HepG2 (cell line): Measurements from ENCODE around the gene TGFBI. TPM values are rescaled to one million over a fixed set of nuclear protein-coding genes. Genes with fewer than 3 reads are reported as not detected.

Source experiments
- ATAC-seq: fragments of 200-7000 bp; cut with Tn5 transposase; 3 replicates; pipeline ENCODE4 v1.9.1; 2020; ENCODE audit warnings: mild to moderate bottlenecking, moderate library complexity
- BruUV-seq: library from RNA; stranded (reverse); fragments of 400-500 nt; replicated peaks from 2 replicates; lab custom pipeline; 2021; lab: Mats Ljungman, UMichigan
- CTCF ChIA-PET: fragments of 300-600 bp; formaldehyde crosslinking; extraction: SDS; loops from one replicate; lab custom pipeline; 2021; ENCODE audit warnings: low total read pairs, inconsistent platforms, low intra/inter-chr PET ratio; lab: Yijun Ruan, JAX
- POLR2A ChIA-PET: fragments of 350-600 bp; sonication (Branson Sonifier 250); formaldehyde crosslinking; loops from one replicate; lab custom pipeline; 2020; ENCODE audit warnings: antibody characterized with exemption, inconsistent platforms; lab: Yijun Ruan, JAX
- DNase-seq: peaks from one replicate; pipeline ENCODE4 v3.0.0-alpha.2; 2015; ENCODE audit warnings: low spot score
- FAIRE-seq: peaks from 3 replicates; lab custom pipeline; 2011; peaks lifted over from hg19 to GRCh38; lab: Jason Lieb, UNC
- H2AFZ ChIP-seq: one replicate; pipeline ENCODE4 v1.6.1; 2011; ENCODE audit warnings: low read length, inconsistent platforms
- H3K27ac ChIP-seq: fragments of 300-600 bp; 3 replicates; pipeline ENCODE4 v1.8.0; 2011; ENCODE audit warnings: mixed run types, mild to moderate bottlenecking, mixed read lengths, low read length, inconsistent platforms; ENCODE audit not compliant: insufficient read depth; ENCODE audit errors: extremely low read length
- H3K27me3 ChIP-seq, 2 experiments: fragments of 200-600 bp in 1 of 2; 2 replicates in 1 of 2; 3 replicates in 1 of 2; pipeline versions ENCODE4 v1.6.0 to v1.8.0; 2011; ENCODE audit warnings: low read length in 2 of 2, mild to moderate bottlenecking in 2 of 2, moderate library complexity in 2 of 2, inconsistent platforms in 1 of 2; ENCODE audit not compliant: insufficient read depth in 2 of 2, control insufficient read depth in 1 of 2
- H3K36me3 ChIP-seq, 2 experiments: fragments of 200-600 bp in 1 of 2; replicated peaks in 1 of 2; 2 replicates in 1 of 2; 3 replicates in 1 of 2; pipeline versions ENCODE4 v1.5.1 to v1.8.0; 2011; ENCODE audit warnings: low read length in 2 of 2, inconsistent platforms in 1 of 2; ENCODE audit not compliant: insufficient read depth in 2 of 2, control insufficient read depth in 1 of 2
- H3K4me1 ChIP-seq: 2 replicates; pipeline ENCODE4 v1.5.1; 2012; ENCODE audit warnings: low read length, inconsistent platforms; ENCODE audit not compliant: insufficient read depth
- H3K4me2 ChIP-seq: 2 replicates; pipeline ENCODE4 v1.6.0; 2011; ENCODE audit warnings: low read depth, low read length, inconsistent platforms
- H3K4me3 ChIP-seq, 3 experiments: fragments of 200-600 bp in 1 of 3; sonication (generic), shearing (Covaris generic) in 1 of 3; replicated peaks in 1 of 3; 2 replicates each; pipeline ENCODE4 v1.5.1; 2011 to 2016; ENCODE audit warnings: low read length in 3 of 3, inconsistent platforms in 2 of 3, low read depth in 2 of 3, mild to moderate bottlenecking in 2 of 3, control low read depth in 1 of 3, mixed read lengths in 1 of 3; ENCODE audit not compliant: insufficient read depth in 1 of 3
- H3K79me2 ChIP-seq: one replicate; pipeline ENCODE4 v1.6.1; 2011; ENCODE audit warnings: low read length, inconsistent platforms; ENCODE audit not compliant: insufficient read depth
- H3K9ac ChIP-seq: 2 replicates; pipeline ENCODE4 v1.6.0; 2011; ENCODE audit warnings: mild to moderate bottlenecking, low read depth, low read length, inconsistent platforms; ENCODE audit not compliant: insufficient read depth
- H3K9me3 ChIP-seq: 2 replicates; pipeline ENCODE4 v1.5.1; 2012; ENCODE audit warnings: mild to moderate bottlenecking, low read length
- H4K20me1 ChIP-seq: 2 replicates; pipeline ENCODE4 v1.6.0; 2011; ENCODE audit warnings: inconsistent platforms, mild to moderate bottlenecking, low read length, moderate library complexity; ENCODE audit not compliant: insufficient read depth
- ATRX ChIP-seq: sonication (generic); formaldehyde crosslinking; IDR thresholded peaks from 2 replicates; pipeline ENCODE4 v1.4.0; 2020; ENCODE audit warnings: missing genetic modification reagents, borderline replicate concordance
- GATAD2A ChIP-seq: IDR thresholded peaks from 2 replicates; pipeline ENCODE4 v1.6.1; 2016
- KDM3A ChIP-seq: IDR thresholded peaks from 2 replicates; pipeline ENCODE4 v1.6.1; 2018; ENCODE audit warnings: low read depth, missing compliant biosample characterization
- KLF13 ChIP-seq: sonication (generic); formaldehyde crosslinking; IDR thresholded peaks from 2 replicates; pipeline ENCODE4 v1.4.0; 2020; ENCODE audit warnings: mild to moderate bottlenecking, missing genetic modification reagents
- MIER3 ChIP-seq: IDR thresholded peaks from 2 replicates; pipeline ENCODE4 v1.6.1; 2016; ENCODE audit warnings: missing compliant biosample characterization, borderline replicate concordance
- PHF5A ChIP-seq: IDR thresholded peaks from one replicate; pipeline ENCODE4 v1.6.1; 2018; ENCODE audit warnings: low read depth, missing genetic modification reagents; ENCODE audit not compliant: unreplicated experiment
- PRPF4 ChIP-seq: fragments of 200-400 bp; formaldehyde crosslinking; IDR thresholded peaks from 2 replicates; pipeline ENCODE4 v1.6.1; 2016; ENCODE audit warnings: low read length, low read depth; ENCODE audit not compliant: poor library complexity, severe bottlenecking
- SAP130 ChIP-seq: IDR thresholded peaks from 2 replicates; pipeline ENCODE4 v1.6.1; 2016; ENCODE audit warnings: low read depth
- ZNF33A ChIP-seq: sonication (generic); formaldehyde crosslinking; IDR thresholded peaks from 2 replicates; pipeline ENCODE4 v1.5.1; 2020; ENCODE audit warnings: missing genetic modification reagents, mild to moderate bottlenecking, moderate library complexity, borderline replicate concordance
- ZNF530 ChIP-seq: sonication (generic); formaldehyde crosslinking; IDR thresholded peaks from 2 replicates; pipeline ENCODE4 v1.5.0; 2020; ENCODE audit warnings: low read depth, mild to moderate bottlenecking, missing genetic modification reagents
- ZNF550 ChIP-seq: sonication (generic); formaldehyde crosslinking; IDR thresholded peaks from 2 replicates; pipeline ENCODE4 v1.4.0; 2020; ENCODE audit warnings: mild to moderate bottlenecking, missing genetic modification reagents, borderline replicate concordance
- WGBS: methylation state at CpG from one replicate; pipeline ENCODE4 v1.1.6; 2017; ENCODE audit warnings: low lambda C conversion rate; 5-methylcytosine and 5-hydroxymethylcytosine counted together
- in situ Hi-C: cut with HindIII; loops from 2 replicates; pipeline ENCODE4 v1.10.0; 2017; ENCODE audit warnings: low pct_unique_long_range_greater_than_20kb; ENCODE audit not compliant: extremely low pct_ligation_motif_present
- intact Hi-C: fragments of 100-400 bp; cut with micrococcal nuclease; formaldehyde crosslinking; loops from one replicate; pipeline ENCODE4 v1.10.0; 2022; ENCODE audit not compliant: unreplicated experiment
- polyA plus RNA-seq, 8 experiments: library from polyadenylated mRNA; depleted of rRNA in 3 of 8; stranded (reverse) in 7 of 8; unstranded in 1 of 8; fragments of >200 nt; fragmentation: Illumina TruSeq in 4 of 8; extraction: Trizol in 4 of 8; gene quantifications; 2 replicates each; pipeline versions ENCODE4 v1.2.1 to v1.2.3, GENCODE V29; 2011 to 2016; ENCODE audit warnings: low read depth in 4 of 8, missing spikeins in 1 of 8, mixed read lengths in 1 of 8; ENCODE audit not compliant: insufficient read depth in 1 of 8
- total RNA-seq, 5 experiments: library from RNA; depleted of rRNA; stranded (reverse); fragments of >200 nt; fragmentation: Illumina TruSeq; extraction: Trizol; gene quantifications; 2 replicates each; pipeline ENCODE4 v1.2.3, GENCODE V29; 2016; ENCODE audit warnings: low read depth in 1 of 5
- TF ChIP-seq, protein P1 (sequence below): IDR thresholded peaks from 2 replicates; pipeline ENCODE4 v1.6.1; 2016; ENCODE audit warnings: missing genetic modification reagents, missing compliant biosample characterization

TGFBI gene
- total and polyA plus RNA-seq, 2 of the 13 experiments (the other 11 are each of a cell fraction or from before 2014, with no cell fraction given) = 275 to 457 TPM

DNA sequence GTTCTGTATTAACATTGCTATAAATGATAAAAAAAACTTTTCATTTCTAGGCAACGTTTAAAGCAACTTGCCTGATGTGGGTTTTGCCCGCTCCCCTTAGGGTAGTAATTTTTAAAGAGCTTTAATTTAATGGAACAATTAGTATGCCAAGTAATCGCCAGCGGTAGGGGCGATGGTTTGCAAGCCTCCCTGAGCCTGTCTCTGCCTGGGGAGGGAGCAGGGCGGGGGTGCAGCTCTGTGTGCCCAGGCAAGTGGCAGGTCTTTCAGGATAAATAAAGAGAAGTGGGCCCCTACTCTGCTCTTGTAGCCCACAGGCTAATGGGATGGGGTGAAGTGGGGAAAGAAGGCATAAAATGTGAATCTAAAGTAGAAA lies 13.8 kb upstream of the TGFBI start:
- CTCF ChIA-PET = no interaction called here
- in situ Hi-C loops = no loop called here

DNA sequence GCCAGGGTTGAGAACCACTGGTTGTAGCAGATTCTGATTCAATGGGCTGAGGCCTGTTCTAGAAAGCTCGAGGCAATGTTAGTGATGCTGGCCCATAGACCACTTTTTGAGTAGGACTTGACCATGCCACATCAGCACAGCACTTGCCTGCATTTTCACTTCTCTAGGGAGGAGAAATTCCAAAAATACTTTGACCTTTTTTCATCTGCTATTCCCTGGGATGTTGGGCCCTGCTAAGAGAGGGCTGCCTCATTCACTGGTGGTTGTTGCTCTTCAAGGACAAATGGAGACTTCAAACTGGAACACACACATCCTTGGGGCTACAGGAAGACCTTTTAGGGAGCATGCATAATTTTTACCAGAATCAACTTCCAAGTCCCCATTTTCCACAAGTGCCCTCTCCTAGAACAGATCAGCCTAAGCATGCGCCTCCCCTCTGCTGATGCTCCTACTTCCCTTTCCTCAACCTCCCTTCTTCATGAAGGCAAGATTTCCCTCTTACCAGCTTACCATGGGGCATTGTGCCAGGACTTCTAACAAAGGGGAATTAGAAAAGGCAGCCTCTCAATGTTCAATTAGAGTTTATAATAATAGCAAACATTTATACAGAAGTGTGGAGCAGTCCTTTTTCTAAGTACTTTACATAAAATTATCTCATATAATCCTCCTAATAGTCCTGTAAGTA lies 12.7 kb upstream of the TGFBI start:
- Histone ChIP-seq H3K27me3 (no peaks in the 10 kb centered on the region), H3K9me3 (no peaks in the 10 kb centered on the region), H3K4me3 (no peak overlapping the region), H3K4me1 (peaks cover 30% of the 10 kb centered on the region), H3K9ac (no peak overlapping the region), H3K36me3 (no peaks in the 10 kb centered on the region), H4K20me1 (no peaks in the 10 kb centered on the region), H3K79me2 (no peaks in the 10 kb centered on the region), H3K4me2 (no peak overlapping the region), H2AFZ (no peak overlapping the region), H3K27ac (no peak overlapping the region)
- CTCF ChIA-PET = no interaction called here
- ATAC-seq = no peak
- no peak for FAIRE-seq
- in situ Hi-C loops = no loop called here
- POLR2A ChIA-PET = no interaction called here
- 63% methylated on average over 2 of the region's 2 CpGs for WGBS
- DNase-seq = no peak
- TF ChIP-seq KLF13 (no peak), KDM3A (no peak)
- intact Hi-C loops = no loop called here
- no TSS peak for BruUV-seq

More for the DNA sequence above, 13.8 kb upstream of the TGFBI start:
- Histone ChIP-seq H2AFZ (no peak overlapping the region), H3K4me3 (no peak overlapping the region), H3K79me2 (no peaks in the 10 kb centered on the region), H3K36me3 (no peaks in the 10 kb centered on the region), H3K9ac (no peak overlapping the region), H3K9me3 (no peaks in the 10 kb centered on the region), H3K27ac (no peak overlapping the region), H3K4me2 (no peak overlapping the region), H4K20me1 (no peaks in the 10 kb centered on the region), H3K27me3 (no peaks in the 10 kb centered on the region), H3K4me1 (peaks cover 19% of the 10 kb centered on the region)
- POLR2A ChIA-PET = no interaction called here
- ATAC-seq = no peak
- intact Hi-C loops = no loop called here
- WGBS = 88% methylated on average over 6 of the region's 6 CpGs
- no peak for DNase-seq
- TF ChIP-seq PRPF4 = no peak
- no peak for TF ChIP-seq PHF5A (CRISPR knock-in tag)
- no peak for TF ChIP-seq ZNF530 (CRISPR knock-in tag)
- TF ChIP-seq MIER3 = no peak
- TF ChIP-seq GATAD2A (CRISPR knock-in tag) = no peak
- TF ChIP-seq ZNF550 (CRISPR knock-in tag) = no peak
- no peak for TF ChIP-seq ZNF33A (CRISPR knock-in tag)
- no peak for TF ChIP-seq SAP130 (CRISPR knock-in tag)
- TF ChIP-seq, protein P1, sequence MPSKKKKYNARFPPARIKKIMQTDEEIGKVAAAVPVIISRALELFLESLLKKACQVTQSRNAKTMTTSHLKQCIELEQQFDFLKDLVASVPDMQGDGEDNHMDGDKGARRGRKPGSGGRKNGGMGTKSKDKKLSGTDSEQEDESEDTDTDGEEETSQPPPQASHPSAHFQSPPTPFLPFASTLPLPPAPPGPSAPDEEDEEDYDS = no peak
- TF ChIP-seq ATRX (CRISPR knock-in tag) = no peak
- BruUV-seq = no TSS peak
- no peak for FAIRE-seq
